ENCODE data around the gene MPRIP. TPM values are rescaled to one million over a fixed set of nuclear protein-coding genes. Genes with fewer than 3 reads are reported as not detected.

MPRIP gene
- polyA plus RNA-seq, 1 donor, result 205 TPM

- DNase-seq (ENCODE audit: low read depth), result no peak
Measured at GRCh38 chr17:17028878-17029535, 13.2 kb upstream of the MPRIP start.

GRCh38 chr17:17029938-17030337 lies 12.3 kb upstream of the MPRIP start:
- DNase-seq (ENCODE audit: low read depth), result no peak

GRCh38 chr17:17030515-17031211 lies 11.6 kb upstream of the MPRIP start:
- no peak for DNase-seq (ENCODE audit: low read depth)

DNA sequence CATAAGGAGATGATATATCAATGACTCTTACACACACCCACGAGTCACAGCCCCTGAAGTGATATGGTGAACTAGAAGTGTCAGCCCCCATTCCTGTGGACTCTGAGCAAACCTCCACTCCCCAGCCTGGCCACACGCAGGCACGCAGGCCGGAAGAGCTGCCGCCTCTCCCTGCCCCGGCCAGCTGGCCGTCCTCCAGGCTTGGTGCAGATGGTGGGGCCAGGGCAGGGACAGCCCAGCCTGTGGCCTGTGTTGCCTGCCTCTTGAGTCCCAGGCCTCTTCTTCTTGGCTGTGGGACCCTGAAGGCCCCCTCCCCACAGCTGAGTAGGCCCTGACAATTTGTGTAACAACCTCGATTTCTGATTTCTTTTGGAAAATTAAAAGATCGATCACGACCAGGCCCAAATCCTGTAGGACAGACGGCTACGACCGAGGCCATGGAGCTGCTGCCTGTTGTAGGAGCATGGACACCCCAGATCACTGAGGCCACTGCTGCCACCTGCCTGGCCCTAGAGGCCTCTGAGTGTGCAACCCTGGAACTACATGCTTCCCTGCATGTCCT lies 10.0 kb upstream of the MPRIP start:
- DNase-seq (ENCODE audit: low read depth), result no peak

DNA sequence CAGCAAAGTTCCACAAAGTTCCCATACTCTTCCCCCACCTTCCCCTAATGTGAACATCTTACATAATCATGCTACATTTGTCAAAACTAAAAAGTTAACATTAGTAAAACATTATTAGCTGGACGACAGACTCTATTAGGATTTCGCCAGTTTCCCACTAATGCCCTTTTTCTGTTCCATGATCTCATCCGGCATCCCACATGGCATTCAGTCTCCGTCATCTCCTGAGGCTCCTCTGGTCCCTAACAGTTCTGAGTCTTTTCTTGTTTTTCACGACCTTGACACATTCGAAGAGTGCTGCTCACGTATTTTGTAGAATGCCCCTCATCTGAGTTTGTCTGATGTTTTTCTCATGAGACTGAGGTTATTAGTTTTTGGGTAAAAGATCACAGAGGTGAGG lies 8.8 kb upstream of the MPRIP start:
- no peak for DNase-seq (ENCODE audit: low read depth)

- DNase-seq (ENCODE audit: low read depth), result no peak
Measured at GRCh38 chr17:17034026-17034425, 8.2 kb upstream of the MPRIP start.

DNA sequence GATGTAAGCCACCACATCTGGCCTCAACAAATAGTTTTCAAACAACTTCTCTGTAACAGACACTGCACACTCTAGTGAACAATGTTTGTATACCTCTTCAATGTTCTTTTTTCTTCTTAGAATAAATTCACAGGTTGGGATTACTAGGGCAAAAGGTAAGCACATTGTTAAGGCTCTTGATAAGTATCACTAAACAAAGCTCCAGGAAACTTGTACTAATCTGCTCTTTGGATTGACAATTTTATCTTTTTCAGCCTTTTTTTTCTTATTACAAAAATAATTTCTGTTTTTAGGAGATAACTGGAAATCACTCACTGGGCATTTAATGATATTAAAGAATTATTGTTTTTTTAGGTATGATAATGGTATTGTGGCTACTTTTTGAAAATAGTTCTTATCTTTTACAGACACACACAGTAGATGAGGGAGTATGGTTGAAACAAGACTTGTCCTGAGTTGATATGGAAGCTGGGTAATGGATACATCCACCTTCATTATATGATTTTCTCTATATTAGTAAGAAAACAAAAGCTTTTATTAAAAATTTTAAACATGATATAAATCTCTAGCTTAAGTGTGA lies 7.7 kb upstream of the MPRIP start:
- DNase-seq (ENCODE audit: low read depth), result no peak

DNA sequence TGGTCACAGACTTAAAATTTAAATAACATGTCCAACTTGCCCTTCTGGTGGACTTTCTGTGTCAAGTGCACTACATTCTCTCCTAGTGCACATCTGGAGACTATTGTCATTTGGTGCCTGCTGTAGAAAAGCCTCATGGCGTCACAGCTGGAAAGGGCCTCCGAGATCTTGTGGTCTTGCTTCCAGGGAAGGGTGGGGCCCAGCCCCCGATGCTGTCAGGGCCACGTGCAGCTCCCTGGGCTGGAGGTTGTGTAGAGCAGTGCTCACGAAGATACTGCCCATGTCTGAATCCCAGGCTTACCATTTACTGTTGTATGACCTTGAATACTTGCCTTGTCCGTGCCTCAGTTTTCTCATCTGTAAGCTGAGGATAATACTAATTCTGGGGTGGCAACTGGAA lies 6.8 kb upstream of the MPRIP start:
- no peak for DNase-seq (ENCODE audit: low read depth)

- no peak for DNase-seq (ENCODE audit: low read depth)
Measured at GRCh38 chr17:17035920-17036523, 6.2 kb upstream of the MPRIP start.

- no peak for DNase-seq (ENCODE audit: low read depth)
Measured at GRCh38 chr17:17036524-17036998, 5.7 kb upstream of the MPRIP start.

DNA sequence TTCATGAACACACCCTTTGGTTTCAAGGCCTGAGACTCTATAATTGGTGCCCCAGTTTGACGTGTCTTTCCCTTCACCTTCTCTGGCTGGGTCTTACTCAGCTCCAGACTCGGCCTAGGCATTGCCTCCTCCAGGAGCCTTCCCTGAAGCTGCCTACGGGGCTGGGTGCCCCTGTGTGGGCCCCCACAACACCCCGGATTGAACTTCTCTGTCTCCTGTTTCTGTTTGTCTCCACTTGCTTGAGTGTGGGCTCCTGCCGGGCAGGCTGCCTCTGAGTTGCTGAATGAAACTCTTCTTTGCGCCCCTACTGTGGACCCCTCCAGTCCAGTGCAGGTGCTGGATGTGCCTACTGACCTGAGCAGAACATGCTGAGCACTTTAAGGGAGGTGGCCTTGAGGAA lies 2.3 kb upstream of the MPRIP start:
- DNase-seq (ENCODE audit: low read depth), result no peak

DNA sequence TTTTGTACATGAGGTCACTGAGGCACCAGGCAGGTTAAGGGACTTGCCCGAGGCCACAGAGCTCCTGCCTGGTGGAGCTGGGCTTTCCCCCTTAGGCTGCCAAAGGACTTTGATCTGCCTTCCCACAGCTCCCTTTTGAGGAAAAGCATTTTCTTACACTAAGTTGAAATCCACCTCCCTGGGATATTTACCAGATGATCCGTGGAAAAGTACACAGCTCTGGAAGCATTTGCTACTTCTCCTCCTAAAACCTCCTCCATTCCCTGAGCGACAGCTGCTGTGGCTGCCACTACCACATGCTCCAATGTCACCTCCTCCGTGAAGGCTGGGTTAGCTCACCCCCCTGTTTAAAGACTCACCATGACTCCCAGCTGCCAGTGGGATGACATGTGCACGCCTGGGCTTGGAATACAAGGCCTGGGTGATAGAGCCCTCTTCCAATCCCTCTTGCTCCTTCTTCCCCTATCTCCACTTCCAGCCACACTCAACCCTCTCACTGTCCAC lies 1.2 kb upstream of the MPRIP start:
- DNase-seq (ENCODE audit: low read depth), result no peak

- peak; percentile 82 for DNase-seq (ENCODE audit: low read depth)
Measured at GRCh38 chr17:17041571-17042383, 480 bp upstream of the MPRIP start.

DNA sequence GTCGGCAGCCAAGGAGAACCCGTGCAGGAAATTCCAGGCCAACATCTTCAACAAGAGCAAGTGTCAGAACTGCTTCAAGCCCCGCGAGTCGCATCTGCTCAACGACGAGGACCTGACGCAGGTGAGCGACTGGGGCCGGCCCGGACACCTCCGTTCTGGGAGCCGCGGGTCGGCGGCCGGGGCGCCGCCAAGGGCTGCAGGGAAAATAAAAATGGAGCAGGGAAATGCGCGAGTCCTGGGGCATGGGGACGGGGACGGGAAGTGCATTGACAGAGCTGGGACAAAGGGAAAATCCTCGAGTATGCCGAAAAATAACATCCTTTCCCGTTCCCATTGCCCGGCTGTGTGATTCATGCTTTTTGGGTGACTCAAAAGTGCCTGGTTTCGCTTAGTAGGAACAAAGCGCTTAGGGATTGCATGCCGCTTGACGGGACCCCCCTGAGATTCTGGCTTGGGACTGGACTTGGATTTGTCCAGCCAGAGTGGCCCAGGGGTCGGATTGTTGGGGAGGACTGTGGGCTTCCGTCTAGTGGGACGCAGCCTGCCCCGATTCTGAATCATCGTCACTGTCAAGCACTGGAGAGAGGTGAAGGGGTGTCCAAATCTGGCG lies 699 bp downstream of the MPRIP start:
- no peak for DNase-seq (ENCODE audit: low read depth)

- DNase-seq (ENCODE audit: low read depth), result no peak
Measured at GRCh38 chr17:17043461-17044271, 1.4 kb downstream of the MPRIP start.

DNA sequence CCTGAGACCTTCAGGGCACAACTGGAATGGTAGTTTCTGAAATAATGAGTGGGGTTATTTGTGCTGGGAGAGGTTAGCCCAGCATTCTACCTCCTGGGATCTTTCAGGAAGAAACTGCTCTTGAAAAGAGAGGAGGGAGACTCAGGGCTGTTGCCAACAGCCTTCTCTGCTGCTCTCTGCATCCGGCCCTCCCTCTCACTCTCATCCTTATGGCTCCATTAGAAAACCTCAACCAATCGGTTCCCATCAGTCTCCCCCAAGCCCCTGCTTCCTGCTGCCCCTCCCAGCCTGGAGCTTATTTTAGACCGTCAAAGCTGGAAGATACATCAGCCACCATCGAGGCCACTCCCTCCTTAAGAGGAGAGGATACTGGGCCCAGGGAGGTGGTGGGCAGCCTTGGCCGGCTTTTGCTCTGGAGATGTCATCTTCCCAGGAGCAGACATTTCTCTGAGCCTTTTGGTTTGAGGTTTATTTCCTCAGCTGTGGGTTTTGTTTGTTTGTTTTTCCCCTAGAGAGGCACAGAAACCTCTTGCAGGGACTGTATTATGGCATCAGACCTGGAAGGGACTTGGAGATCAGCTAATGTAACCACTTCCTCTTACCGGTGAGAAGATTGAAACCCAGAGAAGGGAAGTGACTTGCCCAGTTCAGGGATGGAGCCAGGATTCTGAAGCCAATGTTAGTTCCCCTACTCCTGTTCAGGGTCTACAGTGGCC lies 2.7 kb downstream of the MPRIP start:
- DNase-seq (ENCODE audit: low read depth), result peak; percentile 68

DNA sequence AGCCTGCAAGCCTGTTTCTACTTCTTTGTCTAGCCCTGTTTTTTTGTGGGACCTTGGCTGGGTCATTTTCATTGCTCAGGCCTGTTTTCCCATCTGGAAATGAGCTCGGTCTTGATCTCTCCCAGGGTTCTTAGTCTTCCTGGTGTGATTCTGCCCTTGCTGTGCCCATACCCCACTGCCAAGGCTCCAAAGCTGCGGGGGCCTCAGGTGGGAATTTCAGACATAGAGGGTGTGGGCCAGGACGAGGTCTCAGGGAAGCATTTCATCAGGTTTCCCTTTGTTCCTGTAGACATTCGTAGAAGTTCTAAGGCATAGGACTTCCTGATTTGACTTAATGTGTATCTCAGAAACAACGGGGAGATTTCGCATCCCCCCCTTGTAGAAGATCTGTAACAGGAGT lies 5.8 kb downstream of the MPRIP start:
- no peak for DNase-seq (ENCODE audit: low read depth)

GRCh38 chr17:17050346-17051345 lies 8.4 kb downstream of the MPRIP start:
- no peak for DNase-seq (ENCODE audit: low read depth)

All from forelimb muscle (tissue), 1 donor.